ENCODE measurements around the gene ZSCAN21.

GRCh38 chr7:100059251-100059739, 9.7 kb downstream of the ZSCAN21 start:
- TF ChIP-seq CTCF (conservative IDR thresholded peaks at IDR 0.05) (no peak), ZFX (IDR thresholded peaks at IDR 0.05) (no peak)
